ENCODE results near the gene PELI3. TPM values are rescaled to one million over a fixed set of nuclear protein-coding genes. Genes with fewer than 3 reads are reported as not detected.

The PELI3 gene, protein sequence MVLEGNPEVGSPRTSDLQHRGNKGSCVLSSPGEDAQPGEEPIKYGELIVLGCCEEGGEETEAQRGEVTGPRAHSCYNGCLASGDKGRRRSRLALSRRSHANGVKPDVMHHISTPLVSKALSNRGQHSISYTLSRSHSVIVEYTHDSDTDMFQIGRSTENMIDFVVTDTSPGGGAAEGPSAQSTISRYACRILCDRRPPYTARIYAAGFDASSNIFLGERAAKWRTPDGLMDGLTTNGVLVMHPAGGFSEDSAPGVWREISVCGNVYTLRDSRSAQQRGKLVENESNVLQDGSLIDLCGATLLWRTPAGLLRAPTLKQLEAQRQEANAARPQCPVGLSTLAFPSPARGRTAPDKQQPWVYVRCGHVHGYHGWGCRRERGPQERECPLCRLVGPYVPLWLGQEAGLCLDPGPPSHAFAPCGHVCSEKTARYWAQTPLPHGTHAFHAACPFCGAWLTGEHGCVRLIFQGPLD
- total RNA-seq (10 to 100 TPM; 13.0 to 17.7 TPM), polyA plus RNA-seq (ENCODE audit: insufficient read depth, low read depth, low replicate concordance) (10.2 TPM)
- long read RNA-seq, donor 1, result 0 reads
- long read RNA-seq, donor 2, partial matches to known transcripts, result 6 of 9 reads
- long read RNA-seq, donor 2, other reads (novel, unspliced or antisense), result 0 of 9 reads

GRCh38 chr11:66466225-66467033 is at the start of gene PELI3:
Gene PELI3 (plus strand): TSS chr11:66466905. CDS start chr11:66468129, 1,224 bp downstream.
- Histone ChIP-seq H3K4me3 (peak within 1 kb of the TSS; percentile 65 to 75), H3K36me3 (ENCODE audit: low read depth, missing control alignments) (no peaks in the 10 kb centered on the region), H3K9me3 (no peaks in the 10 kb centered on the region), H3K27me3 (no peaks in the 10 kb centered on the region), H3K27ac (peak within 1 kb of the TSS; percentile 56 to 78), H3K4me1 (peaks cover 10% of the 10 kb centered on the region)
- intact Hi-C loops (cut with DNase I; ENCODE audit: low total_unique reads), result no loop called here
- no peak for TF ChIP-seq POLR2A (IDR thresholded peaks at IDR 0.05)
- TF ChIP-seq, protein P1, sequence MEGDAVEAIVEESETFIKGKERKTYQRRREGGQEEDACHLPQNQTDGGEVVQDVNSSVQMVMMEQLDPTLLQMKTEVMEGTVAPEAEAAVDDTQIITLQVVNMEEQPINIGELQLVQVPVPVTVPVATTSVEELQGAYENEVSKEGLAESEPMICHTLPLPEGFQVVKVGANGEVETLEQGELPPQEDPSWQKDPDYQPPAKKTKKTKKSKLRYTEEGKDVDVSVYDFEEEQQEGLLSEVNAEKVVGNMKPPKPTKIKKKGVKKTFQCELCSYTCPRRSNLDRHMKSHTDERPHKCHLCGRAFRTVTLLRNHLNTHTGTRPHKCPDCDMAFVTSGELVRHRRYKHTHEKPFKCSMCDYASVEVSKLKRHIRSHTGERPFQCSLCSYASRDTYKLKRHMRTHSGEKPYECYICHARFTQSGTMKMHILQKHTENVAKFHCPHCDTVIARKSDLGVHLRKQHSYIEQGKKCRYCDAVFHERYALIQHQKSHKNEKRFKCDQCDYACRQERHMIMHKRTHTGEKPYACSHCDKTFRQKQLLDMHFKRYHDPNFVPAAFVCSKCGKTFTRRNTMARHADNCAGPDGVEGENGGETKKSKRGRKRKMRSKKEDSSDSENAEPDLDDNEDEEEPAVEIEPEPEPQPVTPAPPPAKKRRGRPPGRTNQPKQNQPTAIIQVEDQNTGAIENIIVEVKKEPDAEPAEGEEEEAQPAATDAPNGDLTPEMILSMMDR (IDR thresholded peaks at IDR 0.05), result no peak
- DNase-seq, result peak; percentile 93
- WGBS, 2 donors, result 1% methylated on average over 21 to 43 of the region's 63 CpGs

GRCh38 chr11:66417000-66417399 is 49.7 kb upstream of the PELI3 start:
- intact Hi-C loops (cut with DNase I; ENCODE audit: low total_unique reads), result no loop called here
- no peak overlapping the region for H3K27ac ChIP-seq
- H3K27me3 ChIP-seq, result no peaks in the 10 kb centered on the region
- no peak for TF ChIP-seq POLR2A (IDR thresholded peaks at IDR 0.05)
- TF ChIP-seq, protein P1 (IDR thresholded peaks at IDR 0.05), result no peak
- no peak overlapping the region for H3K4me3 ChIP-seq
- H3K4me1 ChIP-seq, result peaks cover 23% of the 10 kb centered on the region
- H3K9me3 ChIP-seq, result no peaks in the 10 kb centered on the region
- H3K36me3 ChIP-seq (ENCODE audit: low read depth, missing control alignments), result no peaks in the 10 kb centered on the region
- no peak for DNase-seq
- WGBS, 2 donors, result 57% methylated on average over 11 of the region's 11 CpGs

DNA sequence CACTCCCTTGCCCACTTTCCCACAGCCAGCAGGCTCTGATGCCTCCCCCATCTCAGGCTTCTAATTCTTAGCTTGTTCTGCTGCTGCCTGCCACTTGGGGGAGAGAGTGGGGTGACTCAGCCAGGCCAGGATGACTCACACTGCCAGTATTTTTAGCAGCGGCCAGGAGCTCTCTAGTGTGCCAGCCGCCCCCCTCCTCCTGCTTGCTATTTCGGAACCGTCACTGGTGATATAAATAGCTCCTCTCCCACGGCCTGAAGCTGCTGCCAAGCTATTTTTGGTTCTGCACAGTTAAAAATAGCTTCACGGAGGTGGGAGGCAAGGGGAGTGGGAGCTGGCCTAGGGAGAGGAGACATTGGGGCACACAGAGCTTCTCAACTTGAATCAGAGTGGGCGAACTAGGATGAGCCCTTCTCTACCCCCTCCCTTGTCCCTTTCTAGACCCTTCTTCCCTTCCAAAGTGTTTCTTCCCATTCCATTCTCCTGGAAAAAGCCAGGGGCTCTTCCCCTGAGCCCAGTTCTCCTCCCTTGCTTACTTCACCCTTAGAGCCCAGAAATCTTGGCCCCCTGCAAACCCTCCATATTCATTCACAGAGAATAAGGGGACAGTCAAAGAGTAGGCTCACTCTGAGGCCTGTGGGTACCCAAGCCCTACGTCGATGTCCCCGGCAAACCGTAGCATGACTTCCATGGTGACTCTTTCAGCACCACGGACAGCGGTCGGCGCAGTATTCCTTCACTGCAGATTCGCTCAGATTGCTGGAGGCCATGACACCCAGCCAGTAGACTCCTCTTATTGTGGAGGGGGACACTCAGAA is 48.3 kb upstream of the PELI3 start:
- peak; percentile 93 for DNase-seq
- TF ChIP-seq, protein P1 (IDR thresholded peaks at IDR 0.05), result peak in 2 of 3 experiments; percentile 8 to 20
- TF ChIP-seq POLR2A (IDR thresholded peaks at IDR 0.05), result no peak
- Histone ChIP-seq H3K4me3 (no peak overlapping the region), H3K36me3 (ENCODE audit: low read depth, missing control alignments) (no peaks in the 10 kb centered on the region), H3K9me3 (no peaks in the 10 kb centered on the region), H3K27me3 (no peaks in the 10 kb centered on the region), H3K27ac (peak overlapping the region in 1 of 2 donors; percentile 59), H3K4me1 (peaks cover 23% of the 10 kb centered on the region)
- intact Hi-C loops (cut with DNase I; ENCODE audit: low total_unique reads), result no loop called here
- 8 to 10% methylated on average over 13 to 16 of the region's 16 CpGs for WGBS, 2 donors

DNA sequence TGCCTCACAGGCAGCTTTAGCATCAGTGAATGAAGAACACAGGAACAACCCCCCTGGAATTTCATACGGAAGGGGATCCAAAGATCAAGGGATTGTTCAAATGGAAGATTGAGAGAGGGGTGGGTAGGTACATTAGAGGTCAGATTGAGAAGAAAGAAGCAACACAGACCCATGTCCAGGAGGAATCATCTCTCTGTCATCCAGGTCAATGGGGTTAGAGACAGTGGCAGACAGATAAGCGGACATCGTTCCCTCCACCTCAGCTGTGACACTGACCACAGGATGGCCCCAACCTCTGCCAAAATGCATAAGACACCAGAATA is 47.8 kb upstream of the PELI3 start:
- WGBS, 2 donors, result 26 to 49% methylated on average over 3 of the region's 3 CpGs
- intact Hi-C loops (cut with DNase I; ENCODE audit: low total_unique reads), result no loop called here
- H3K4me3 ChIP-seq, result no peak overlapping the region
- H3K36me3 ChIP-seq (ENCODE audit: low read depth, missing control alignments), result no peaks in the 10 kb centered on the region
- H3K4me1 ChIP-seq, result peaks cover 23% of the 10 kb centered on the region
- TF ChIP-seq, protein P1 (IDR thresholded peaks at IDR 0.05), result no peak
- TF ChIP-seq POLR2A (IDR thresholded peaks at IDR 0.05), result no peak
- H3K27me3 ChIP-seq, result no peaks in the 10 kb centered on the region
- no peak for DNase-seq
- peak overlapping the region in 1 of 2 donors; percentile 59 for H3K27ac ChIP-seq
- no peaks in the 10 kb centered on the region for H3K9me3 ChIP-seq

All from testis (tissue), 5 donors.